DOHH2 (cell line): Measurements from ENCODE around the gene EXOSC3.

Source experiments
- EZH2phosphoT487 ChIP-seq: fragments of 200-600 bp; sonication (generic); IDR thresholded peaks from 2 replicates; pipeline ENCODE4 v1.6.1; 2017; ENCODE audit warnings: borderline replicate concordance, mild to moderate bottlenecking, antibody characterized with exemption, low read length, moderate library complexity, mixed read lengths
- TF ChIP-seq, protein P1 (sequence below): fragments of 200-600 bp; sonication (generic); IDR thresholded peaks from one replicate; pipeline ENCODE4 v1.5.1; 2014; ENCODE audit warnings: antibody characterized with exemption, mild to moderate bottlenecking, low read depth, low read length; ENCODE audit not compliant: poor library complexity, severe bottlenecking

GRCh38 chr9:37732952-37733351, 51.9 kb downstream of the EXOSC3 start:
- TF ChIP-seq, protein P1, sequence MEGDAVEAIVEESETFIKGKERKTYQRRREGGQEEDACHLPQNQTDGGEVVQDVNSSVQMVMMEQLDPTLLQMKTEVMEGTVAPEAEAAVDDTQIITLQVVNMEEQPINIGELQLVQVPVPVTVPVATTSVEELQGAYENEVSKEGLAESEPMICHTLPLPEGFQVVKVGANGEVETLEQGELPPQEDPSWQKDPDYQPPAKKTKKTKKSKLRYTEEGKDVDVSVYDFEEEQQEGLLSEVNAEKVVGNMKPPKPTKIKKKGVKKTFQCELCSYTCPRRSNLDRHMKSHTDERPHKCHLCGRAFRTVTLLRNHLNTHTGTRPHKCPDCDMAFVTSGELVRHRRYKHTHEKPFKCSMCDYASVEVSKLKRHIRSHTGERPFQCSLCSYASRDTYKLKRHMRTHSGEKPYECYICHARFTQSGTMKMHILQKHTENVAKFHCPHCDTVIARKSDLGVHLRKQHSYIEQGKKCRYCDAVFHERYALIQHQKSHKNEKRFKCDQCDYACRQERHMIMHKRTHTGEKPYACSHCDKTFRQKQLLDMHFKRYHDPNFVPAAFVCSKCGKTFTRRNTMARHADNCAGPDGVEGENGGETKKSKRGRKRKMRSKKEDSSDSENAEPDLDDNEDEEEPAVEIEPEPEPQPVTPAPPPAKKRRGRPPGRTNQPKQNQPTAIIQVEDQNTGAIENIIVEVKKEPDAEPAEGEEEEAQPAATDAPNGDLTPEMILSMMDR: no peak
- no peak for TF ChIP-seq EZH2phosphoT487
